GM18508 (cell line): ENCODE measurements around the gene PPARD.

ENCODE experiments used
- ATAC-seq: cut with Tn5 transposase; IDR thresholded peaks from one replicate; pipeline ENCODE4 v1.9.1; 2021; ENCODE audit warnings: moderate number of reproducible peaks; ENCODE audit not compliant: insufficient read depth, unreplicated experiment

Gene PPARD

GRCh38 chr6:35402136-35402855, 59.9 kb downstream of the PPARD start:
- ATAC-seq = no peak

GRCh38 chr6:35402856-35403191, 60.5 kb downstream of the PPARD start:
- ATAC-seq = no peak

- no peak for ATAC-seq
Measured at GRCh38 chr6:35403544-35404442, 61.4 kb downstream of the PPARD start.

GRCh38 chr6:35406711-35407485, 64.5 kb downstream of the PPARD start:
- ATAC-seq = no peak

GRCh38 chr6:35409245-35409644, 66.9 kb downstream of the PPARD start:
- ATAC-seq = no peak

GRCh38 chr6:35410131-35410530, 67.8 kb downstream of the PPARD start:
- no peak for ATAC-seq

GRCh38 chr6:35411066-35411465, 68.7 kb downstream of the PPARD start:
- ATAC-seq = no peak

- ATAC-seq = no peak
Measured at GRCh38 chr6:35412102-35412501, 69.7 kb downstream of the PPARD start.

GRCh38 chr6:35413911-35414310, 71.6 kb downstream of the PPARD start:
- no peak for ATAC-seq

- ATAC-seq = no peak
Measured at GRCh38 chr6:35415065-35415891, 72.9 kb downstream of the PPARD start.

GRCh38 chr6:35417979-35418661, 75.8 kb downstream of the PPARD start:
- no peak for ATAC-seq

- no peak for ATAC-seq
Measured at GRCh38 chr6:35419417-35419816, 77.1 kb downstream of the PPARD start.

GRCh38 chr6:35419961-35420360, 77.6 kb downstream of the PPARD start:
- ATAC-seq = no peak

- no peak for ATAC-seq
Measured at GRCh38 chr6:35425284-35425683, 82.9 kb downstream of the PPARD start.

GRCh38 chr6:35426074-35426473, 83.7 kb downstream of the PPARD start:
- ATAC-seq = no peak

- no peak for ATAC-seq
Measured at GRCh38 chr6:35427435-35427834, 85.1 kb downstream of the PPARD start.

GRCh38 chr6:35427851-35428321, 85.5 kb downstream of the PPARD start:
- ATAC-seq = no peak

GRCh38 chr6:35428421-35429149, 86.2 kb downstream of the PPARD start:
- ATAC-seq = no peak

- ATAC-seq = no peak
Measured at GRCh38 chr6:35429463-35429862, 87.1 kb downstream of the PPARD start.
